Esophagus squamous epithelium (tissue), 5 donors: Measurements from ENCODE around the gene DTNA. TPM values are rescaled to one million over a fixed set of nuclear protein-coding genes. Genes with fewer than 3 reads are reported as not detected.
"Not testable (repeated sequence)": the region's sequence is repeated elsewhere in the genome, so short reads cannot be mapped to it uniquely, and the experiment has no call there.

Experiments used
- DNase-seq: peaks from one replicate; lab custom pipeline; 2025; lab: John Stamatoyannopoulos, UW
- H3K27ac ChIP-seq, 4 donors: fragments of 200-600 bp; sonication (generic); one replicate each; pipeline ENCODE4 v1.5.1; 2016 to 2019; ENCODE audit warnings: mild to moderate bottlenecking in 1 of 4
- H3K27me3 ChIP-seq, 4 donors: fragments of 200-600 bp; sonication (generic); 1 replicate in 3 of 4; 2 replicates in 1 of 4; pipeline versions ENCODE4 v1.5.1 to v1.6.0; 2017 to 2021; ENCODE audit warnings: antibody characterized with exemption in 1 of 4
- H3K36me3 ChIP-seq, 3 donors: fragments of 200-600 bp; sonication (generic); one replicate each; pipeline ENCODE4 v1.5.1; 2016 to 2019
- H3K4me1 ChIP-seq, 3 donors: fragments of 200-600 bp; sonication (generic); one replicate each; pipeline ENCODE4 v1.5.1; 2017 to 2019
- H3K4me3 ChIP-seq, 4 donors: fragments of 200-600 bp; sonication (generic); 1 replicate in 3 of 4; 2 replicates in 1 of 4; pipeline ENCODE4 v1.5.1; 2016 to 2019; ENCODE audit warnings: mild to moderate bottlenecking in 2 of 4, moderate library complexity in 1 of 4
- H3K9me3 ChIP-seq, 3 donors: fragments of 200-600 bp; sonication (generic); one replicate each; pipeline ENCODE4 v1.5.1; 2016 to 2019
- CTCF ChIP-seq, 6 experiments: fragments of 450-650 bp in 4 of 6; fragments of 200-600 bp in 2 of 6; sonication (generic) in 2 of 6; IDR thresholded peaks; one replicate each; pipeline ENCODE4 v1.5.1; 2016 to 2019; ENCODE audit warnings: antibody characterized with exemption in 6 of 6, mild to moderate bottlenecking in 4 of 6, moderate library complexity in 4 of 6
- POLR2A ChIP-seq, 4 donors: fragments of 450-650 bp; IDR thresholded peaks; one replicate each; pipeline ENCODE4 v1.6.1; 2017; ENCODE audit warnings: antibody characterized with exemption in 4 of 4, mild to moderate bottlenecking in 4 of 4, moderate library complexity in 3 of 4
- WGBS, 2 donors: methylation state at CpG; one replicate each; pipeline ENCODE4 v1.1.5; 2018; 5-methylcytosine and 5-hydroxymethylcytosine counted together
- intact Hi-C: fragments of 100-400 bp; cut with DNase I; formaldehyde crosslinking; loops from one replicate; pipeline ENCODE4 v1.15.0; 2022
- total RNA-seq, 4 donors: library from RNA; depleted of rRNA; stranded (reverse); fragments of >200 nt; gene quantifications; one replicate each; pipeline ENCODE4 v1.1.0, GENCODE V29; 2016
- donor health status: DM: yes; HTN: yes; CAD: no.

DTNA gene
- total RNA-seq, 4 donors from 2014 or later = 1.7 to 75.0 (median 17.2) TPM

GRCh38 chr18:34904994-34905393, 194.9 kb downstream of the DTNA start:
- no peak for DNase-seq
- Histone ChIP-seq H3K27ac (no peak overlapping the region), H3K4me1 (no peaks in the 10 kb centered on the region), H3K36me3 (no peaks in the 10 kb centered on the region), H3K9me3 (no peaks in the 10 kb centered on the region), H3K4me3 (no peak overlapping the region), H3K27me3 (no peaks in the 10 kb centered on the region)
- WGBS, 2 donors = 53 to 62% methylated on average over 3 of the region's 3 CpGs
- TF ChIP-seq POLR2A (IDR thresholded peaks at IDR 0.05) (no peak), CTCF (IDR thresholded peaks at IDR 0.05) (no peak)
- intact Hi-C loops = no loop called here

DNA sequence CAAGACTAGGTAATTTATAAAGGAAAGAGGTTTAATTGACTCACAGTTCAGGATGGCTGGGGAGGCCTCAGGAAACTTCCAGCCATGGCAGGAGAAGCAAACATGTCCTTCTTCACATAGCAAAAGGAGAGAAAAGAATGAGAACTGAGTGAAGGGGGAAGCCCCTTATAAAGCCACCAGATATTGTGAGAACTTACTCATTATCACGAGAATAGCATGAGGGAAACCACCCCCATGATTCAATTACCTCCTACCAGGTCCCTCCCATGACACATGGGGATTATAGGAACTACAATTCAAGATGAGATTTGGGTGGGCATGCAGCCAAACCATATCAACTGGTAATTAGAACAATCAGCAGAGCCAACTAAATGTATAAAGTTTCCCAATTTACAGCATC, 196.9 kb downstream of the DTNA start:
- 21 to 33% methylated on average over 1 of the region's 1 CpG for WGBS, 2 donors
- H3K4me1 ChIP-seq, H3K9me3 ChIP-seq, DNase-seq, H3K27ac ChIP-seq, H3K27me3 ChIP-seq, intact Hi-C loops, H3K36me3 ChIP-seq, H3K4me3 ChIP-seq: not testable (repeated sequence)

DNA sequence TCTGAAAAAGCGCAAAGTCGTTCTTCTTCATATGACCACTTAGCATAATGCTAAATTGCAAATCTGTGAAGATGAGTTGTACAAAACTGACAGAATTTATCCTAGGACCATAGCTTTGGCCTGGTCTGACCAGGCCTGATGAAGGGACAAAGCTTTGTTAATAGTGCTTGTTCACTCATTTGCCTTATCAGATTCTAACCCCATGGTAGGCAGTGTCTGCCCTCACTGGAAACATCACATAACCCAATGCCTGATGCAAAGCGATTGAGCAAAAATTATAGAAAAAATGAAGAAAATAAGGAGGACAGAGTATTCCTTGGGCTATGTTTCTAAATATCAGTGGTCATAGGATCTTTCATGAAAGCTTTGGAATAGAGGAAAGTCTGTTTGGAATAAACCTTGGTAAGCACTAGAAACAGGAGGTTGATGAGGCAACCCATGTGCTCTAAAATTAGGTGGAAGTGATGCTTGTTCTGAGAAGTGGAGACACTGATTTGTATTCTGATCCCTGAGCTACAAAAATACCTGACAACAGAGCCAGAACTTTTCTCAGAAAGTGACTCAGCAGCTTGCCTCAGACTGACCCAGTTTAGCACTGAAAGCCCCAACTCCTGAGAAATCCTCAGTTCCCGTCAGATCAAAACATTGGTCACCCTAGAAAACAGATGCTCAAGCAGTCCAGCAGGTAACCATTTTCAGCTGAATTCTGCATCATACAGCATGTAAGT, 199.7 kb downstream of the DTNA start:
- Histone ChIP-seq H3K27me3 (no peaks in the 10 kb centered on the region), H3K9me3 (no peaks in the 10 kb centered on the region), H3K36me3 (no peaks in the 10 kb centered on the region), H3K4me1 (no peaks in the 10 kb centered on the region), H3K4me3 (no peak overlapping the region), H3K27ac (peak overlapping the region in 1 of 4 donors; percentile 29)
- 75 to 88% methylated on average over 4 of the region's 4 CpGs for WGBS, 2 donors
- TF ChIP-seq POLR2A (IDR thresholded peaks at IDR 0.05) = no peak
- no peak for TF ChIP-seq CTCF (IDR thresholded peaks at IDR 0.05)
- intact Hi-C loops = no loop called here
- no peak for DNase-seq

DNA sequence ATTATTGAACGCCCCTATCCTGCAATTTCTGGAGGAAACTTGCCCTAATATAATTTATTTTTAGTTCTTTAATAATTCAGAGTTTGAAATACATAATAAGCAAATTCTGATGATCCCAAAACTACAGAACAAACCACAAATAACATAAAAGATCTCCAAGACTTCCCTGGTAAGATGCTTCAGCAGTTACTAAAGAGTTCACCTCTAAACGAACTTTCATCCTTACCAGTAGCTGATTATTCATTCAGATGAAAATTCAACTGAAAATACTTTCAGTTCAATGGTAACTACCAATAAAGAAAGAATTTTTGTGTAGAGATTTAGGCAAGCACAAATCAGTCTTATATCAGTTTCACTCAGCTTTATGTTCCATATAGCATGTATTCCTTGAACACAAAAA, 201.0 kb downstream of the DTNA start:
- Histone ChIP-seq H3K27ac (no peak overlapping the region), H3K4me3 (no peak overlapping the region), H3K36me3 (no peaks in the 10 kb centered on the region), H3K27me3 (no peaks in the 10 kb centered on the region), H3K9me3 (no peaks in the 10 kb centered on the region), H3K4me1 (no peaks in the 10 kb centered on the region)
- no peak for TF ChIP-seq POLR2A (IDR thresholded peaks at IDR 0.05)
- no peak for TF ChIP-seq CTCF (IDR thresholded peaks at IDR 0.05)
- intact Hi-C loops = no loop called here
- DNase-seq = no peak
- 40 to 45% methylated on average over 2 of the region's 2 CpGs for WGBS, 2 donors

DNA sequence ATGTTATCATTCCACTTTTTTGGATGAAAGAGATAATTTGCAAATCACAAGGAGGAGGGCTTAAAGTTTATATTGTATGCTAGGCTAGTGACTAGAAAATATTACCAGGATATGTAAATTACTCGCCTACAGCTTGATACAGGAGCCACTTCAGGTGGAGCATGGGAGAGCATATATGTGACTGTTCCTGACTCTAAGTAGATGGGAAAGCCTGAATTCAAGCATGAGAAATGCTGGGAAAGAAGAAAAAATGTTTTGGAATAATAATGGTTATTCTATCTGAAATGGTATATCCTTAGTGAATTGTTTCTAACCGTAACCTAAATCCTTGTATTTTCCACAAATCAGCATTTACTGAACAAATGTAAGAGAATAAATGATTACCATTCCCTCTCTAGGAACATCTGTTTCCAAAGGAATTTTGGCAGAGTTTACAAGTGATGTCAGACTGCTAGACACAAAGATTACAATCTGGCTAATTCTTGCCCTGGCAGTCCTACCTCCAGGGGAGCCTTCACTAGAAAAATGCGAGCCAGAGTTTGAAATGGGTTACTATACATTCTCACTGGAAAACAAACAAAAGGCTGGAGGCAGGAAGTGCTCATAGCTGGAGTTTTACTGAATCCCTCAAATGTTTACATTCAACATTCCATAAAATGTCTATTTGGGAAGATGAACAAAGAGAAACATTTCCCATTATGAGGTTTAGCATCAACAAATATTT, 201.7 kb downstream of the DTNA start:
- Histone ChIP-seq H3K36me3 (no peaks in the 10 kb centered on the region), H3K4me3 (no peak overlapping the region), H3K27me3 (no peaks in the 10 kb centered on the region), H3K4me1 (no peaks in the 10 kb centered on the region), H3K9me3 (no peaks in the 10 kb centered on the region), H3K27ac (no peak overlapping the region)
- TF ChIP-seq POLR2A (IDR thresholded peaks at IDR 0.05) = no peak
- TF ChIP-seq CTCF (IDR thresholded peaks at IDR 0.05) = no peak
- 48 to 54% methylated on average over 3 of the region's 3 CpGs for WGBS, 2 donors
- intact Hi-C loops = no loop called here
- DNase-seq = no peak
